CD14-positive monocyte (primary cell): Measurements from ENCODE around the gene IL1B. TPM values are rescaled to one million over a fixed set of nuclear protein-coding genes. Genes with fewer than 3 reads are reported as not detected.

ENCODE experiments used
- DNase-seq, 3 donors: peaks; one replicate each; pipeline ENCODE4 v3.0.0-alpha.2; 2011 to 2022
- H2AFZ ChIP-seq: 2 replicates; pipeline ENCODE4 v1.6.0; 2012; ENCODE audit warnings: mild to moderate bottlenecking, low read depth, low read length, inconsistent platforms; ENCODE audit not compliant: insufficient read depth, poor library complexity, severe bottlenecking
- H3K27ac ChIP-seq, 2 donors: 1 replicate in 1 of 2; 2 replicates in 1 of 2; pipeline ENCODE4 v1.5.1; 2012 to 2013; ENCODE audit warnings: low read length in 2 of 2, control low read depth in 1 of 2, inconsistent platforms in 1 of 2, low read depth in 1 of 2, mild to moderate bottlenecking in 1 of 2
- H3K27me3 ChIP-seq, 2 donors: one replicate each; pipeline versions ENCODE4 v1.6.0 to v1.6.1; 2011 to 2013; ENCODE audit warnings: low read length in 2 of 2; ENCODE audit not compliant: control insufficient read depth in 2 of 2, insufficient read depth in 2 of 2
- H3K36me3 ChIP-seq, 2 donors: replicated peaks in 1 of 2; 1 replicate in 1 of 2; 2 replicates in 1 of 2; pipeline versions ENCODE4 v1.5.1 to v1.6.1; 2012 to 2013; ENCODE audit warnings: low read length in 2 of 2, control low read depth in 1 of 2, inconsistent platforms in 1 of 2, mild to moderate bottlenecking in 1 of 2; ENCODE audit not compliant: insufficient read depth in 2 of 2, control insufficient read depth in 1 of 2
- H3K4me1 ChIP-seq, 2 donors: 1 replicate in 1 of 2; 2 replicates in 1 of 2; pipeline versions ENCODE4 v1.5.1 to v1.6.1; 2012 to 2013; ENCODE audit warnings: low read length in 2 of 2, control low read depth in 1 of 2, inconsistent platforms in 1 of 2, mild to moderate bottlenecking in 1 of 2, moderate library complexity in 1 of 2; ENCODE audit not compliant: insufficient read depth in 2 of 2, control insufficient read depth in 1 of 2
- H3K4me2 ChIP-seq: replicated peaks from 2 replicates; pipeline ENCODE3; 2012; ENCODE audit warnings: low read length, moderate library complexity, mild to moderate bottlenecking; ENCODE audit not compliant: poor library complexity, severe bottlenecking; ENCODE audit errors: extremely low read depth
- H3K4me3 ChIP-seq, 3 experiments: fragments of 200-600 bp in 1 of 3; sonication (generic) in 1 of 3; replicated peaks in 1 of 3; 1 replicate in 2 of 3; 2 replicates in 1 of 3; pipeline ENCODE4 v1.5.1; 2011 to 2013; ENCODE audit warnings: low read length in 3 of 3, mild to moderate bottlenecking in 3 of 3, control low read depth in 2 of 3, low read depth in 2 of 3, inconsistent platforms in 1 of 3, moderate library complexity in 1 of 3
- H3K79me2 ChIP-seq: 2 replicates; pipeline ENCODE4 v1.6.0; 2012; ENCODE audit warnings: mild to moderate bottlenecking, control low read depth, inconsistent platforms, low read length, moderate library complexity; ENCODE audit not compliant: insufficient read depth
- H3K9ac ChIP-seq: 2 replicates; pipeline ENCODE4 v1.6.0; 2017; ENCODE audit warnings: low read length, mild to moderate bottlenecking; ENCODE audit not compliant: insufficient read depth, poor library complexity, severe bottlenecking
- H3K9me3 ChIP-seq, 2 donors: replicated peaks in 1 of 2; 1 replicate in 1 of 2; 2 replicates in 1 of 2; pipeline versions ENCODE4 v1.5.1 to v1.6.1; 2012 to 2013; ENCODE audit warnings: low read length in 2 of 2, control low read depth in 1 of 2; ENCODE audit not compliant: control insufficient read depth in 1 of 2, insufficient read depth in 1 of 2
- H4K20me1 ChIP-seq: 2 replicates; pipeline ENCODE4 v1.6.0; 2012; ENCODE audit warnings: mild to moderate bottlenecking, low read length, control low read depth, moderate library complexity; ENCODE audit not compliant: insufficient read depth
- H3K27ac Mint-ChIP-seq, 7 donors: one replicate each; pipeline ENCODE4 v1.8.0; 2020; ENCODE audit warnings: mild to moderate bottlenecking in 7 of 7, mixed read lengths in 7 of 7, moderate library complexity in 6 of 7, inconsistent platforms in 2 of 7
- H3K27me3 Mint-ChIP-seq, 3 donors: one replicate each; pipeline ENCODE4 v1.8.0; 2021 to 2022; ENCODE audit warnings: low read depth in 3 of 3, mild to moderate bottlenecking in 3 of 3, mixed read lengths in 3 of 3, moderate library complexity in 3 of 3, inconsistent platforms in 1 of 3
- H3K36me3 Mint-ChIP-seq, 2 donors: one replicate each; pipeline ENCODE4 v1.8.0; 2020; ENCODE audit warnings: mixed read lengths in 2 of 2, inconsistent platforms in 1 of 2, mild to moderate bottlenecking in 1 of 2
- H3K4me1 Mint-ChIP-seq: one replicate; pipeline ENCODE4 v1.8.0; 2020; ENCODE audit warnings: mild to moderate bottlenecking, mixed read lengths
- H3K4me3 Mint-ChIP-seq, 2 donors: one replicate each; pipeline ENCODE4 v1.8.0; 2020; ENCODE audit warnings: mild to moderate bottlenecking in 2 of 2, mixed read lengths in 2 of 2, moderate library complexity in 1 of 2
- H3K9me3 Mint-ChIP-seq, 7 donors: one replicate each; pipeline ENCODE4 v1.8.0; 2020 to 2022; ENCODE audit warnings: mixed read lengths in 7 of 7, mild to moderate bottlenecking in 6 of 7, moderate library complexity in 6 of 7, inconsistent platforms in 2 of 7
- WGBS: methylation state at CpG from one replicate; pipeline ENCODE4 v1.1.5; 2013; ENCODE audit warnings: missing lambda C conversion rate; ENCODE audit not compliant: insufficient coverage; 5-methylcytosine and 5-hydroxymethylcytosine counted together
- intact Hi-C, 2 donors: fragments of 100-400 bp; cut with micrococcal nuclease; formaldehyde crosslinking; loops; one replicate each; pipeline versions ENCODE4 v1.15.0 to v1.15.1; 2023
- polyA plus RNA-seq, 3 donors: library from polyadenylated mRNA; depleted of rRNA in 1 of 3; unstranded in 2 of 3; stranded (reverse) in 1 of 3; fragments of 300-500 nt in 2 of 3; fragments of >200 nt in 1 of 3; fragmentation: Illumina TruSeq in 2 of 3; gene quantifications; 1 replicate in 2 of 3; 2 replicates in 1 of 3; pipeline ENCODE4 v1.2.3, GENCODE V29; 2012 to 2021
- TF ChIP-seq, protein P1 (sequence below): fragments of 200-600 bp; IDR thresholded peaks from one replicate; pipeline ENCODE4 v1.8.0; 2022; ENCODE audit warnings: antibody characterized with exemption, mild to moderate bottlenecking

IL1B gene
- polyA plus RNA-seq, 3 donors, result 65.1 to 1,419 (median 114) TPM

DNA sequence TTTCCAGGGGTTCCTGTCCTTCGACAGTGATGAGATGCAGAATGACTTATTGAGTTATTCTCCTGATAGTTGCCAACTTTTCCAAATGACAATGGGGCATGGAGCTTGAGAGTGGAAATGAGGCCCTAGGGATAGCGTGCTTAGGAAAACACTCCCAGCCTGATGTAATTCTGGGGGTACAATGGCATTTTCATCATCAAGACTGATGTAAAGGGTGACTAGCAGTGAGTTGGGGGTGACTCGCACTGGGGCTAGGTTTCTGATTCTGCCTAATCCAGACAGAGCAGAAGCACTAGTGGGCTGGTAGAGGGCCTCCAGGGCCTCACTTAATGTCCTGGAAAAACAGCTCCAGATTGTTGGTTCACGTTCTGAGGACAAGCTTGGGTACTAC is 40.4 kb upstream of the IL1B start:
- Mint-ChIP-seq H3K4me3 (no peak overlapping the region), H3K27ac (peak overlapping the region in 1 of 7 donors; percentile 51), H3K9me3 (peaks cover 0 to 2% (median 0%) of the 10 kb centered on the region in 7 donors), H3K27me3 (peaks cover 0 to 5% (median 2%) of the 10 kb centered on the region in 3 donors), H3K36me3 (peaks cover 0 to 5% of the 10 kb centered on the region in 2 donors), H3K4me1 (peaks cover 30% of the 10 kb centered on the region)
- Histone ChIP-seq H2AFZ (no peak overlapping the region), H3K4me2 (no peak overlapping the region), H4K20me1 (no peaks in the 10 kb centered on the region), H3K9me3 (no peaks in the 10 kb centered on the region), H3K4me1 (peaks cover 26 to 28% of the 10 kb centered on the region in 2 donors), H3K9ac (no peak overlapping the region), H3K27me3 (no peaks in the 10 kb centered on the region), H3K27ac (no peak overlapping the region), H3K36me3 (no peaks in the 10 kb centered on the region), H3K4me3 (no peak overlapping the region), H3K79me2 (no peaks in the 10 kb centered on the region)
- DNase-seq, result peak in 2 of 3 donors; percentile 19 to 61
- TF ChIP-seq, protein P1, sequence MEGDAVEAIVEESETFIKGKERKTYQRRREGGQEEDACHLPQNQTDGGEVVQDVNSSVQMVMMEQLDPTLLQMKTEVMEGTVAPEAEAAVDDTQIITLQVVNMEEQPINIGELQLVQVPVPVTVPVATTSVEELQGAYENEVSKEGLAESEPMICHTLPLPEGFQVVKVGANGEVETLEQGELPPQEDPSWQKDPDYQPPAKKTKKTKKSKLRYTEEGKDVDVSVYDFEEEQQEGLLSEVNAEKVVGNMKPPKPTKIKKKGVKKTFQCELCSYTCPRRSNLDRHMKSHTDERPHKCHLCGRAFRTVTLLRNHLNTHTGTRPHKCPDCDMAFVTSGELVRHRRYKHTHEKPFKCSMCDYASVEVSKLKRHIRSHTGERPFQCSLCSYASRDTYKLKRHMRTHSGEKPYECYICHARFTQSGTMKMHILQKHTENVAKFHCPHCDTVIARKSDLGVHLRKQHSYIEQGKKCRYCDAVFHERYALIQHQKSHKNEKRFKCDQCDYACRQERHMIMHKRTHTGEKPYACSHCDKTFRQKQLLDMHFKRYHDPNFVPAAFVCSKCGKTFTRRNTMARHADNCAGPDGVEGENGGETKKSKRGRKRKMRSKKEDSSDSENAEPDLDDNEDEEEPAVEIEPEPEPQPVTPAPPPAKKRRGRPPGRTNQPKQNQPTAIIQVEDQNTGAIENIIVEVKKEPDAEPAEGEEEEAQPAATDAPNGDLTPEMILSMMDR, result no peak
- intact Hi-C loops, result no loop called here
- WGBS, result 91% methylated on average over 3 of the region's 4 CpGs

DNA sequence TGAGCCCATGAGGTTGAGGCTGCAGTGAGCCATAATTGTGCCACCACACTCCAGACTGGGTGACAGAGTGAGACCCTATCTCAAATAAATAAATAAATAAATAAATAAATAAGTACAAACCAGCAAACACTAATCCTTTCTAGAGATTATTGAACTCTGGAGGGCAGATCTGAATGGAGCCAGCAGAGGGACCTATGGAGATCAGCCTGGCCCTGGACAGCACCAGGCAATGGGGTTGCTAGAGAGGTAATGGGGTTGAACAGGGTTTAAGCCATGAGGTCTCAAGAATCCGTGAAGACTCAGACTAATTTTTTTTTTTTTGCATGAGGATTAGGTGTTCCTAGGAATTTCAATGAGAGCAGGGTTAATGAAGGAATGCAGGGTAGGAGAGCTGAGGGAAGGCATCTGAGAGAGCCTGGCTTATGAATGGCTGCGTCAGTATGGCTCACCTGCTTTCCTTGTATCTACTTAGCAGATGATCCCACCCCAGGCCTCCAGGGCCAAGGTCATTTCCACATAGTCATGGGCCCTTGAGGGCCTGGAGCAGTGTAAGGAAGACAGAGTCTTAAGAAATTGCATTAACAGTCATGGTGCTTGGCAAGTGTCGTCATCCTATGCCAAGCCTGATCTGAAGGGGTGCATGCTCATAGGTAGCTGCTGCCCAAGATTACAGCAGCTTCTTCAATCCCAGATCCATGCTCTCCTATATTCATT is 39.8 kb upstream of the IL1B start:
- Histone ChIP-seq H3K79me2 (no peaks in the 10 kb centered on the region), H3K4me3 (no peak overlapping the region), H4K20me1 (no peaks in the 10 kb centered on the region), H2AFZ (no peak overlapping the region), H3K9ac (no peak overlapping the region), H3K27ac (no peak overlapping the region), H3K9me3 (no peaks in the 10 kb centered on the region), H3K4me1 (peaks cover 22 to 28% of the 10 kb centered on the region in 2 donors), H3K36me3 (no peaks in the 10 kb centered on the region), H3K27me3 (no peaks in the 10 kb centered on the region), H3K4me2 (no peak overlapping the region)
- DNase-seq, result peak in 1 of 3 donors; percentile 47
- TF ChIP-seq, protein P1, result no peak
- H3K4me3 Mint-ChIP-seq, result no peak overlapping the region
- peaks cover 0 to 2% (median 0%) of the 10 kb centered on the region in 7 donors for H3K9me3 Mint-ChIP-seq
- peaks cover 0 to 5% (median 2%) of the 10 kb centered on the region in 3 donors for H3K27me3 Mint-ChIP-seq
- H3K36me3 Mint-ChIP-seq, result peaks cover 0 to 5% of the 10 kb centered on the region in 2 donors
- peak overlapping the region in 1 of 7 donors; percentile 51 for H3K27ac Mint-ChIP-seq
- intact Hi-C loops, result no loop called here
- peaks cover 30% of the 10 kb centered on the region for H3K4me1 Mint-ChIP-seq
- WGBS, result 100% methylated on average over 1 of the region's 3 CpGs
